GM19438 (cell line): Measurements from ENCODE around the gene DNAJC6.
A peak's percentile ranks its signal among the peaks of the same experiment; 100 is the strongest.

Experiments used
- ATAC-seq: cut with Tn5 transposase; IDR thresholded peaks from one replicate; pipeline ENCODE4 v1.9.1; 2021; ENCODE audit warnings: low read depth; ENCODE audit not compliant: unreplicated experiment

DNAJC6 gene

DNA sequence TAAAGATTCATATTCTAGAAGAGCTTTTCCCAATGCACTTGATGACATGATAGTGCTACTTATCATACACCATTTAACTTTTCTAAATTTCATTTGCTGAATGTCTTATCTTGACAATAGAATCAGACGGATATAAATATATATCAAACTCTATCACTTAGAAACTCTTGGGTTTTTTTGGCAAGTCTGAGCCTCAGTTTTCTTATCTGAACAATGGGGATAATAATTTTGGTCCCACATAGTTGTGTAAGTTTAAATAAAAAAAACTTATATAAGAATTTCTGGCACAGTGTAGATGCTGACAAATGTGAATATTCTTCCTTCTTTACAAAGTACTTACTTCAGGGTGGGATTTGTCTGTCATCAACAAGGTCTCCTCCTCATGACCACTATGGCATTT is 89.7 kb downstream of the DNAJC6 start:
- ATAC-seq = no peak

DNA sequence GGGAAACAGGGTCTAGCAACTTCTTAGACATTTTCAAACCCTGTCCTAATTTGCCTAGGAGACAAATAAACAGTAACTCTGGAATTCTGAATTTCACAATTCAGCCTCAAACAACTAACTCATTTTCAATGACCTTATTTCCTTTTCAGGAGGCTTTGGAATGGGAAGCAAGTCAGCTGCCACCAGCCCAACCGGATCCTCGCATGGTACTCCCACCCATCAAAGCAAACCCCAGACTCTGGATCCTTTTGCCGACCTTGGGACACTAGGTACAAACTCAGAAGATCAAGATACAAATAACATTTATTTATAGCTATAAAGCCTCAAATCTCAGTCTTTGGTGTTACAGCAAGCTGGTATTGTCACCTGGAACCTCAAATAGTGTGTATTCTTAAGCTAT is 92.3 kb downstream of the DNAJC6 start:
- no peak for ATAC-seq

DNA sequence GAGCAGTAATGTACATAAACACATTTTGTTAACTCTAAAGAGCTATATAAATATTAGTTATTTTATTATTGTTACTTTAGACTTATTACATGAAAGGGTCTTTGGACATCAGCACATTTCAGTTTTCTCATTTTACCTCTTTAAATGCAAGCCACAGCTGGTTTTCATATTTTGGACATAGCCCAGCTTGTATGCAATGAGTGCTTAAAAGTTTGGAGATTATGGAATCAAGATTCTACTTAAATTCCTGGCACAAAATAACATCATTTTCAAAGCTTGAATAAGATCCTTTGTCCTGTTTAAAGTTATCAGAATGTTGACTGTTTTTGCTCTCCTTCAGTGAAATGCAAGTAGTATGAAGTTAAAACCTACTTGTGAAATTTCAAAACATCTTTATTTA is 95.6 kb downstream of the DNAJC6 start:
- no peak for ATAC-seq

DNA sequence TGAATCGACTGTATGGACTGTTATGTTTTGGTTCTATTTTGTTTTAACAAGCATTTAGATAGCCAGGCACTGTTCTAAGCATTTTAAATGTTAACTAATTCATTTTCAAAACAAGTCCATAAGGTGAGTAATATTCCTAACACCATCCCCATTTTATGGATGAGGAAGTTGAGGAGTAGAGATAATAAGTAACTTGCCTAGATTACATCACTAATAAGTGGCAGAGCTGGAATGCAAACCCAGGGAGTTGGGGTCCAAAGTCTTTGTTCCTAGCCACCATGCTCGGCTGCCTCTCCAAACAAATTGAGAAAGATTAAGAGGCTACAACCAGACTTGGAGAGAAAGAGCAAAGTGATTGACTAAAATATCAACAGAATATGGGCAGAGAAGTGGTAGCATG is 98.5 kb downstream of the DNAJC6 start:
- ATAC-seq = no peak

DNA sequence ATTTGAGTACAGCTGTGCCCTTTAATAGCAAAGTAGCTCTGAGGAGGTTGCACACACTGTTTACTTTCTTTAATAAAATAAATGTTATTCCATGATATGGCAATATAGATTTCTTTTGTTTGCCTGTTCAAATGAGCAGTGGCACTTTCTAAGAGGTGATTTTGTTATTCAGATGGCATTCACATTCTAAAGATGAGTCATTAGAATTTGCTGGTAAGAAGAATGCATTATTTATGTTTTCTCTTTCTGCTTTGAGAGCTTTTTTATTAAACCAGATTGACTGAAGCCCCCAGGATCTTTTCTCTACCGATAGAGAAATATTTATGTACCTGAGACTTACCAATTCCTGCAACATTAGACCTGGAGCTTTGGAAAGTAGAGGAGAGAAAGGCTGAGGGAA is 100.0 kb downstream of the DNAJC6 start:
- no peak for ATAC-seq

DNA sequence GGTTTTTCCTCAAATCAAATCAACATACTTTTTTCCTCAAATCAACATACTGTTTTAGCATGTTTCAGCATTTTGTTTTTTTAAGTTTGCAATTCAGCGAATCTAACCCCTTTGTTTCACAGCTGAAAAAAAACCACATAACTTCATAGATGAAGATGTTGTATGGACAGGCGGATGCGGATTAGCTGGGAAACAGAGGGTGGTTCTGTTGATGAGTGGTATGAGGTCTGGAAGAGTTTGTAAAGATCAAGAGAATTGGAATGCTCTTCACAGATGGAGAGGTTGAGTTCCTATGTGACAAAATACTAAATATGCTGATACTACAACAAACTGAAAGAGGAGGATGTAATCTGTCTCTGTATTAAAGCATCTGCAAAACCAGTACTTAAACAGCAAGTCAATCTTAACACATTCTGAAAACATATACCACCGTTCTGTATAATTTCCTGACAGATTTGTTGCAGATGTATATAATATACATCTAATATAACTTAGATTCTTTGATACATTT is 100.5 kb downstream of the DNAJC6 start:
- ATAC-seq = no peak

DNA sequence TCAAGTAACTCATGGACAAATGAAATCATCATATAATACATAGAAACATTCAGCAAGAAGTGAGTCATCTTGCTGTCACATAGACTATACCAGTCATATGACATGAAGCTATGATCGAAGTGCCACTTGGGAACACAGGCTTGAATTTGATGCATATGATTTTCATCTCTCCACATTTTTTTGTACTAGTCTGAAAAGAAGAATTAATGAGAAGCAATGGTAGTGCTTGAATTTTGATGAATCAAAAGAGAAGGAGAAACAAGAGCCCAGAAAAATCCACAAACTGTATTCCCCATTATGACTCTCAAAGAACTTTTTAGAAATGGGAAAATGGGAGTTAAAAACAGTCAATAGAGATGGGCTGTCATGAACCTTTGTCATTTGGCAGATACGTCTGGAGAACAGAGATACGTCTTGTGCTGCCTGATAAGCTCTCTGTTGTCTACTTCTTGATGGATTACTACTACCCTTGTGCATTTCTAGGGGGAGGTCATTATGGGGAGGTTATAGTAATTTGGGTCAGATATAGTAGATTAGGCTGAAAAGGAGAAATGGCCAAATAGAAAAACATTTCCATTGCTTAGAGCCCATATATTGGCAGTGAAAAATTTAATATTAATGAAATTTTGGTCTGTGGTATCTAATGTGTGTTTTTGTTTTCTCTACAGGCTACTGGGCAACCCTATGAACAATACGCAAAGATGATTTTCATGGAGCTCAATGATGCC is 103.1 kb downstream of the DNAJC6 start:
- no peak for ATAC-seq

DNA sequence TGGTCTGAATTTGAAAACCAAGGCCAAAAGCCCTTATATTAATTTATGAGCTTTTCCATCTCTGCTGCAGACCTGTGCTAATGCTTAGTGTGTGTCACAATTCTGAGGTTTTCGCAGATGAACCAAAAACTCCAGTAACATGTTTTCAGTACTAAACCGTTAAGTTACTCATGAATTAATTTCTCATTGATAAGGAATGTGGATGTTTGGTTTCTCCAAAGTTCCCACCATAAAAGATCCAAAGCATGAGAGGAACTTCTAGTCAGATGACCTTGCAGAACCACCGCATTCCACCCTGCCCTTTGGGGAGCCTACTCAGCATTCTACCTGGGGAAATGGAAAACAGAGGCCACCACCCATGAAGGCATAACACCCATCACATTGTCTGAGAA is 103.6 kb downstream of the DNAJC6 start:
- no peak for ATAC-seq

DNA sequence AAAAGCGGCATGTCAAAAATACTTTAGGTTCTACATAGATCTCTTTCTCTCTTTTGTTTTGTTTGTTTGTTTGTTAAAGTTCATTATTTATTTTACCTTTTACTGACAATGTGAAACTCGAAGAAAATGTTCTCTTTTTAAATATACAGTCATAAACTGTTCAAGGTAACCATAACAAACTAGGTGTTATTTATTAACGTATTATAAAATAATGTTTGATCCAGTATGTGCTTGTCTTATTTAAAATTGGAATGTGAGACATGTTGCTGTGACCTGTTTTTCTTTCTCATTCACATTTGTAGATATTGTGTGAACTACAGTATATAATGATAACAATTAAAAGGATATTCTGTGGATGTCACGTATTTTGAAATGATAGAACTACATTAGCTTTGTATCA is 105.2 kb downstream of the DNAJC6 start:
- no peak for ATAC-seq

DNA sequence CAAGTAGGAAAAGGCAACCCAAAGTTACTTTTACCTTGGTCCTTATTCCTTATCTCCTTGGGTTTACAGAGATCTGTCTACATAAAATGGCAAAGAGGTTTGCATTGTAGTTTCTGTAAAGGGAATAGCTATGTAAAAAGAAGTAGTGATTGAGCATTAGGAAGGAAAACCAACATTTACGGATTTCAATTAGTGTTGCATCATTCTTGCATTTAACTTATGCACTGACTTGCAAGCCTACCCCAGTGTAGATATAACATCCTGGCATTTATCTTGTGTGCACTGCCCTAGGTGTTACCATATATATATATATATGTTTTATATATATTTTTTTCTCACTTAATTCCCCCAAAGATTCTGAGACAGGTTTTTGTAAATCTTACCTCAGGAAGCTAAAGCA is 107.4 kb downstream of the DNAJC6 start:
- no peak for ATAC-seq

DNA sequence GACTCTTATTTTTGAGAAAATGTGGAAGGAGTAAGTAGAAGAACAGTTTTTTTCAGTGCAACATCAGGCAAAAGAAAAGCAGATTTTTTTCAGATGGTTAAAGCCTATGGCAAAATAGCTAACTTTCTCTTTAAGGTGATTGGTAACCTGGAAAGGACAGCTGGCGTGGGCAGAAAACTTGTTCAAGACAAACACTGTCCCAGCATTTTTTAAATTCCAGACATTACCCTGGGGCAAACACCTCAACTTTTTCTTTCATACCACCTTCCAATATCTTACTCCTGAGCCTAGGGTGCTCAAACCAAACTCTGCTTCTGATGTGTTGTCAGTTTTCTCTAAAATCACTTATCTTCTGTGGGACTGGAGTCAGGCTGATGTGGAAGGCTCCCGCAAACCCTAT is 108.4 kb downstream of the DNAJC6 start:
- no peak for ATAC-seq

DNA sequence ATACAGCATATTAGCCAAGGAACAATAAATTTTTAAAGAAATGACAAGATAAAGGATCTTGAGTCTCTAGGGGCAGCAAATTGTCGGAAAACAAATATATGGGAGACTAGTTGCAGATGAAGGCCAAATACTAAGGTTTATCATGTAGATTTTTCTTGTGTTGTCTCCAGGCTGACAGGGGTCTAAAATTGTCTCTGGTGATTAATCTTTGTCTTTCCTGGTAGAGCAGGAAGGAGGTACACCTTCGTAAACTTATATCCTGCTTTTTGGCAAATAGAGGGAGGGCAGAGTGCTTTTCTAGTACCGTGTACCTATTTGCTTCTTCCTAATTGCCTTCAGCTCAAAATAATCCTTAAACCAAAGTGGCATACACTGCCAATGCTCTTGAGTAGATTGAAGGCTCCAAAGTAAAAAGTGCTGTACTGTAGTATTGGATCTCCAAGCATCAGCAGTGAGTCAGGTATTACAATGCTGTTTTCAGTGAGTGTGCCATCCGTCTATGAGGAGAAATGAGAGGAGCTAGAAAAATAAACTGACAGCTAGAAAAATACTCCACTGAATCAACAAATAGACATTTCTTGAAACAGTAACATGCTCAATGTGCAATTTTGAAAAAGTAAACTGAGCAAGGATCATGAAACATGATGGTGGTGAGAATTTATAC is 109.3 kb downstream of the DNAJC6 start:
- no peak for ATAC-seq

DNA sequence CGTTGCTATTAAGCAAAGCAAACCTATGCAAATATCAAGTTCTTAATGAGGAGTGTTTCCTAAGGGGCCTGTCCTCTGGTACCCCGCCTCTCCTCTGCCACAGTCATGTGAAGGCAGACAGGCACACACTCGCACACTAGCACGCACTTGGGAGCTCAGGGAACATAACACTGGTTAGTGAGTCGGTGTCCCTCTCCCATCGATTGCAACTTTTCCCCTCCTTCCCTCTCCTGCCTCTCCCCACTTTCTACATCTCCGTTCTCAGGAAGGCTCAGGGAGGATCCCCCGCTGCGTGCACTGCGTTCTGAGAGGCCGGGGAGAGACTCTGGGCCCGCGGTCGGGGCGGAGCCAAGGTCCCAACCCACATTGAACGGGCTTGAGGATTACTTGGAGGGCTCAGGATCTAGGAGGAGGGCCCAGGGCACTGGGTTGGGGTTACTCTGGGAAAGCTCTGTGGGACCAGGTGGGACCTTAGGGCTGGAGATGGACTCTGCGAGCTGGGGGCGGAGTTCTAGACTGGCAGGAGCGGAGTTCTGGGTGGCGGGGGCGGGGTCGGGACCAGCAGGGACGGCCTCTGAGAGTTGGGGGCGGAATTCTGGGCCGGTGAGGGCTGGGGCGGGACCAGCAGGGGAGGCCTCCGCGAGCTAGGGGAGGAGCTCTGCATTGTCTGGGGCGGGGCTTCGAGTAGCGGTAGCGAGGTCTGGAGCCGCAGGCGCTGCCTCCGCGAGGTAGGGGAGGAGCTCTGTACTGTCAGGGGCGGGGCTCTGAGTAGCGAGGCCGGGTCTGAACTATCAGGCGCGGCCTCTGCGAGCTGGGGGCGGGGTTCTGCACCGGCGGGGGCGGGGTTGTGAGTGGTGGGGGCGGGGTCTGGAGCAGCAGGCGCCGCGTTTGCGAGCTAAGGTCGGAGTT is 110.6 kb downstream of the DNAJC6 start:
- ATAC-seq = peak; percentile 86

DNA sequence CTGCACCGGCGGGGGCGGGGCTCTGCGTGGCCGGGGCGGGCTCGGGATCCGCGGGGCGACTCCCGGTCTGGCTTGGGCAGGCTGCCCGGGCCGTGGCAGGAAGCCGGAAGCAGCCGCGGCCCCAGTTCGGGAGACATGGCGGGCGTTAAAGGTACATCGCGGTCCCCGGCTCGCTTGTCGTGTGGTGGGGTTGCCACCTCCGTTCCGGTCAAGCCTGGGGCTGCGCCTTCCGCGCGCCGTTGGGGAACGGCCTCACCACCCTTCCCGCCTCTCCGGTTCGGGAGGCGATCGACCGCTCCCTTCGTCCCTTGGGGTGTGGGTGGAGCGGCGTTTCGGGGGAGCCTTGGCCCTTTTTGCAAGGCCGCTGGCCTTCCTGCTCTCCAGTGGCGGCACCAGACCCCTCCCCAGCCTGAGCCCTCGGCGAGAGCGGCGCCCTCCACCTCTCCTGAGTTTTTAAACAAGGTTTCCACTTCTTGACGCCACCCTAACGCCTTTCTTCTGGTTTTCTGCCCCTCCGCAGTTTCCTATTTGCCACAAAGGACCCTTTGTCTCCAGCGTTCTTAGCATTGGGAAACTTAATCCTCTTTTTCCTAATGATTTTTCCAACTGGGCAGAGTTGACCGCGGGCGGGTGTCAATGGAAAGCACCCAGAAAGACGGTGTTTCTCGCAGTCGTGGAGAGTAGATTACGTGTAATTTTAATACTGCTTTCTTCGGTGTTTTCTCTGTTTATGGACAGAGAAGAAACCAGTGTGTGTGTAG is 111.4 kb downstream of the DNAJC6 start, which contains the start of the genes LEPR and LEPROT:
Gene LEPR, plus strand, starts transcription at position 79 of the 761 bp plus-strand sequence. CDS start 144,898 bp downstream, outside the sequence.
Gene LEPROT, plus strand, starts transcription at position 79 of the 761 bp plus-strand sequence. Its CDS starts 57 bp downstream, at position 136.
- ATAC-seq = peak; percentile 60

DNA sequence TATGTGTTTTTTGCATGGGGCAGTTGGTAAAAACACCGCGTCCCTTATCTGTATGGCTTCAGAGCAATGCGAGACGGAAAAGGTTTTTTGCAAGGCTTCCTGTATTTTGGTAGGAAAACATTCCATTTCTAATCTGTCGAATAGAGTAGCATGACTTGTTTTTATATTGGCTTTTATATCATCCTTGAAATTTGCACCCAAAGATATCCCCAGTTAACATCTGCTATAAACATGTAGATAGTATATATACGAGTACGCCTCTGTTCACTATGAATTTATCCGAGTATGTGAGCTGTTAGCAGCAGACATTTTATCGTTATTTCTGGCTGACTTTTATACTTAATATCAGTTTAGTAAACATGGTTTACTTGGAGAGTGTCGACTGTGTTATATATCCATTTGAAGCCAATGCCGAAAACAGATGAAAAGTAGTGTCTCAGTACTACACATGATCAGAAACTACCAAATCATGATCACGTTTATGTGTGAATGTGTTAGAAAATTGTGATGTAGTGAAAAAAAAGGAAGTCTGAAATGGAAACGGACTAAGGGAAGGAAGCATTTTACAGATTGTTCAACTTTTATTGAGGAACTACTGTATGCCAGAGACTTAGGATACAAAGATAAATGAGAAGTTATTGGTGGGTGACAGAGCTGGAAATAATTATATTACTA is 112.1 kb downstream of the DNAJC6 start:
- ATAC-seq = no peak

DNA sequence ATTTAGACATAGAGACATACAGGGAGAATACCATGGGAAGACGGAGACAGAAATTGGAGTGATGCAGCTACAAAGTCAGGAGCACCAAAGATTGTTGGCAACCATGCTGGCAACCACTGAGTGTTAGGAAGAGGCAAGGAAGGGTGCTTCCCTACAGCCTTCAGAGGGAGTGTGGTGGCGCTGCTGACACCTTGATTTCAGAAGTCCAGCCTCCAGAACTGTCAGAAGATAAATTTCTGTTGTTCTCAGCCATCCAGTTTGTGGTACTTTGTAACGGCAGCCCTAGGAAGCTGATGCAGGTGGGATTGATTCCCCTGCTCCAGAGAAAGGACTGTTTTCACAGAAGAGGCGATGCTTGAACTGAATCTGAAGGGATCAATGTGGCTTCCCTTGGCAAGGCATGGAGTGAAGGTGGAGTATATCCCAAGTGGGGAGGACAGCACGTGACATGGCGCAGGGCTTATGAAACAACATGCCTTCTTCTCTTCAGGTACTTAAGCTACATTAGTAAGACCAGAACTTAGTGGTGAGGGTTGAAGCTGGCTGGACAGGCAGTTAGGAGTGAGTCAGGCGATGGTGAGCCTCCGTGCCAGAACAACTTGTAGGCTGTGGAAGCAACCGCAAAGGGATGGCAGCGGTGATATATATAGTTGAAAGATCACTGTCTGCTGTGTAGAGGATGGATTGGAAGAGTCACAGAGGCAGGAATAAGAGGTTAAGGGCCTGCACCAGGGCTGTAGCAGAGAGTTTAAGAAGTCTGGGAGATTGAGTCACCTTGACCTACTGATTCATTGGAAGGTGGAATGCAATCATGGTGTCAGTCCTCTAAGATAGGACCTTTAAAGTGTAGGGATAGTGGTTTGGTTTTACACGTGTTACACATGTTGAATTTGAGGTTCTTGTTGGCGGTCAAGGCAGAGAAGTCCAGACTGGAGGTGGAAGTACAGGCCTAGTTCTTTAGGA is 113.2 kb downstream of the DNAJC6 start:
- no peak for ATAC-seq

DNA sequence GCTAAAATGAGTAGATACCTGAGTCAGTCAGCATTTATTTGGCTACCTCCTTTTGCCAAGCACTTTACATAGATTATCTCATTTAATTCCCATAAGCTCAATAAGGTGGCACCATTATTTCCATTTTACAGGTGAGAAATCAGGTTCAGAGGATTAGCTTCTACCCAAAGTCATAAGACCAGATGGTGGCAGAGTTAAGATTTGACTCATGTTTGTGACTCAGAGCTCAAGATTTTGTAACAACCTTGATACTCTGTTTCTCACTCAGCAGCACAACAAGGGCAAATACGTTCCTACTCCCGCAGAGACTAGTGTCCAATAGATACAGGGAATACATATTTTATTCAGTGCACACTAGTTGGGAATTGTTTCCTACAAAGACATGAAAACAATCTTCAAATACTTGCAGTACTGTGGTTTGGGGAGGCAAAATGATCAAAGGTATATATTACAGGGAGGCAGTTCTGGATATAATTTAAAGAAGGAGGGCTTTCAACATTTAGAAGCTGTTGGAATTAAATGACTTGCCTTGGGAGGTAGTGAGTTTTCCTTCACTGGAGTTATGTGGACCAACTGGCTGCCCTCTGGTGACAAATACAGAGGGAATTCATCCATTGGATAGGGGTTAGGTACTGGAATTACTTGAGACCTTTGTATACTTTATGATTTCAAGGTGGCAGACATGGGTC is 114.7 kb downstream of the DNAJC6 start:
- ATAC-seq = no peak

DNA sequence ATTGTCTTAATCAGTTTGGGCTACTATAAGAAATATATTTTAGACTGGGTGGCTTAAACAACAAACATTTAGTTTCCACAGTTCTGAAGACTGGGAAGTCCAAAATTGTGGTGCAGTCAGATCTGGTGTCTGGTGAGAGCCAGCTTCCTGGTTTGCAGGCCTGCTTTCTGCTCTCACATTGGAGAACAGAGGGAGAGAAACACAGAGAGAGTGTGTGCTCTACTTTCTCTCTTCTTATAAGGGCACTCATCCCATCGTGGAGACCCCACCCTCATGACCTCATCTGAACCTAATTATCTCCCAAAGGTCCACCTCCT is 115.2 kb downstream of the DNAJC6 start:
- no peak for ATAC-seq
